ENCODE data around the gene RPL13A. TPM values are rescaled to one million over a fixed set of nuclear protein-coding genes. Genes with fewer than 3 reads are reported as not detected.

The RPL13A gene
- total and polyA plus RNA-seq, 9 of the 15 experiments (the other 6 are each of a cell fraction or from before 2014, with no cell fraction given), result 1,744 to 5,482 (median 2,949) TPM

GRCh38 chr19:49492573-49493405 lies 5.4 kb downstream of the RPL13A start (continued):
- TF ChIP-seq MNT (conservative IDR thresholded peaks at IDR 0.05) (peak; percentile 2 to 40; a peak in 1 of 4 replicates), CREB1 (IDR thresholded peaks at IDR 0.05) (peak; percentile 39; the same call in 1 of the 2 replicates), CREB1 (CRISPR knock-in tag; IDR thresholded peaks at IDR 0.05) (no peak), LCOR (CRISPR knock-in tag; IDR thresholded peaks at IDR 0.05) (0 out of 2 replicates have a peak, but pooled peaks have one; percentile 25), OTX1 (CRISPR knock-in tag; IDR thresholded peaks at IDR 0.05) (0 out of 2 replicates have a peak, but pooled peaks have one; percentile 40), HMGXB4 (CRISPR knock-in tag; IDR thresholded peaks at IDR 0.05) (no peak; the same call in 1 of the 2 replicates), POLR2B (IDR thresholded peaks at IDR 0.05; ENCODE audit: low read depth, partially characterized antibody) (peak; percentile 96), ELF2 (CRISPR knock-in tag; IDR thresholded peaks at IDR 0.05) (peak; percentile 61; the same call in 1 of the 2 replicates), TAL1 (IDR thresholded peaks at IDR 0.05) (no peak), ZNF146 (CRISPR knock-in tag; IDR thresholded peaks at IDR 0.05; ENCODE audit: unreplicated experiment) (no peak), NCOR1 (IDR thresholded peaks at IDR 0.05) (peak; percentile 61; the same call in 1 of the 2 replicates), RREB1 (CRISPR knock-in tag; IDR thresholded peaks at IDR 0.05) (no peak), ZKSCAN8 (CRISPR knock-in tag; IDR thresholded peaks at IDR 0.05) (peak; percentile 52; the same call in 1 of the 2 replicates), ZNF224 (CRISPR knock-in tag; IDR thresholded peaks at IDR 0.05) (no peak), ZNF253 (CRISPR knock-in tag; conservative IDR thresholded peaks at IDR 0.05) (peak; percentile 57; the same call in 1 of the 2 replicates), CEBPG (CRISPR knock-in tag; IDR thresholded peaks at IDR 0.05) (no peak), CEBPG (tag; conservative IDR thresholded peaks at IDR 0.05 in 1 of 2, IDR thresholded peaks at IDR 0.05 in 1 of 2) (no peak), CREM (IDR thresholded peaks at IDR 0.05; ENCODE audit: low read depth) (peak; percentile 76), POLR2H (tag; IDR thresholded peaks at IDR 0.05; ENCODE audit: low read depth) (peak; percentile 78), POLR2AphosphoS2 (IDR thresholded peaks at IDR 0.05; ENCODE audit: low read length) (peak; percentile 100)
